Measurements from ENCODE around the gene ADPRH.

ADPRH gene

DNA sequence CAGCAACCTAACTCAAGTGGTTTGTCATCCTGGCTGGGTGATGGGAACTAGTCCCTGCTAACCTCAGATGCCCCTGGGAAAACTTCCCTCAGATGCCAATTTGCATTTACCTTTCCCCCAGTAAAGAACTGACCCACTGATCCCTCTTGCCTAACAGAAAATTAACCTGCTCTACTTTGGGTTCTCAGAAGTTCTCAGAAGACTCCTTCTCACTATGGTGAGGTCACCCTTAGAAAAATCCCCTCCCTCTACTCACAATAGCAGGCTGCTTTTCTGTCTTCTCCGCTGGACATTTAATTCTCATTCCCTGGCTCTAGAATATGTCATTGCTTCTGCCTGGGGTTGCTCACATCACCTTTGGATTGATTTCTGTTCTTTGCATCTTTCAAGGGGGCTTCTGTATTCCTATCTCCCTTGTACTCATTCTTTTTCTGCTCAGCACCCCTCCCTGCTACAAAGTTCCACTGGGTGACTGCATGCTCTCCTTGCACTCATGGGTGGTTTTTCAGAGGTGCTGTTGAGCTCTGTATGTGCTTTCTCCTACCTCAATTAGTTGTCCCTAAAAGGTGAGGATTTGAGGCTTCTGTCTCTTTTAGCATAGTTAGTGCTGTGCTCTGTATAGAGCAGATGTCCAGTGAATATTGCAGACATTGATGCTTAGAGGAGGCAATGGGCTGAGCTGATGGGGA lies 19.3 kb downstream of the ADPRH start:
- no peak for DNase-seq

DNA sequence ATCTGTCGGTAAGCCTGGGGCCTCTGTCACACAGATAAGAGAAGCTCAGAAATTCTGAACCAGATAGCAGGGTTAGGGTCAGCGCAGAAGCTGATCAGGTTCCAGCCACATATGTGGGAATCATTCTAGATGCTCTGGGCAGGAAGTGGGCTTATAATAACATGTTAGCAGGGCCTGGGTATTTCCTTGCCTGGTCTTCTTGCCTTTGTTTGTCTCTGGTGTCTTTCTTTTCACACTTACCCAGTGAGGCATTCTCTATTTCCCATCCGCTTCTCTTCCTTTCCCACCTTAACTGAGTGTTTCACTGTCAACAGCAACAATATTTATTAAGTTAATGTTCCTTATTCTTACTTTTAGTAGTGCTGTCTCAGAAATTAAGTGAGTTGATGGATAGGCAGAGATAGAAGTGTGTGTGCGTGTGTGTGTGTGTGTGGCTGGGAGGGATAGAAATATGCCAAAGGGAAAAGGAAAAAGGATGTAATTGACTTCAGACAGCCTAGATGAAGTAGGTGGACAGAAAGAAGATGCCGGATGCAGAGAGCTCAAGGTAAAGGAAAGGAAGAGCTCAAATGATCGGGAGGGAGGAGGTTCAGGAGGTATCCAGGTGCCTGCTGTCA lies 20.4 kb downstream of the ADPRH start:
- no peak for DNase-seq

DNA sequence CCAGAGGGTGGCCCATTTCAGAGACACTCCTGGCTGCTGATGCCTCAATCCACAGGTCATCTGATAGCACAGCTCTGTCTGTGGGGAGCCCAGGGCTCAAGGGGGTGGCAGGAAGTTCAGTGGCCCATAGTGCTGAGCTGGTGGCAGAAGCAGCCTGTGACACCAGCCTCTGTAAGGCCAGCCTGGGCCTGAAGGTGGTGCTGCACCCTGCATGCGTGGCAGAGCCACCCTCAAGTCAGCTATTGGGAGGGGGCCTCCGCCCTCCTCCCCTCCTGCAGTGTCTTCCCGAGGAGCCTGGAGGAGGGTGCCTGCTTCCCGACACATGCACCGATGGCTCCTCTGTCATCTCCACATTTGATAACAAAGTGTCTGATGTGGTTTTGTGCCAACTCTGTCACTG lies 21.4 kb downstream of the ADPRH start:
- peak; percentile 7 for DNase-seq

DNA sequence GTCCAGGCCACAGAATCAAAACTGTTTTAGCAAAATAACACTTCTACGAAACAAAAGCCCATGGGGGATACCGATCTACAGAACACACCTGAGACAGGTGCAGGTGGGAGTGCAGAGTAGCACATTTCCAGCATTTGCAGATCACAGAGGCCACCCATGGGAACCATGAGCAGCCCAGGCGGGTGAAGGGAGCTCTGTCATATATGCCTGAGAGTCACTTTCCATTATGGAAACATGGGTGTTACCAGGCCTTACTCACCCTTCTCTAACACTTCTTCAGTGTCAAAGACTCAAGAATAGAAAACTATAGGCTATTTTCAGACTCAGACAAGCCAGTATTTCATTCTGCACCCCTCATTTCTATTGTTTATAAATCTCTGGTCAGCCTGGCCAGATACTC lies 21.9 kb downstream of the ADPRH start:
- DNase-seq: no peak

DNA sequence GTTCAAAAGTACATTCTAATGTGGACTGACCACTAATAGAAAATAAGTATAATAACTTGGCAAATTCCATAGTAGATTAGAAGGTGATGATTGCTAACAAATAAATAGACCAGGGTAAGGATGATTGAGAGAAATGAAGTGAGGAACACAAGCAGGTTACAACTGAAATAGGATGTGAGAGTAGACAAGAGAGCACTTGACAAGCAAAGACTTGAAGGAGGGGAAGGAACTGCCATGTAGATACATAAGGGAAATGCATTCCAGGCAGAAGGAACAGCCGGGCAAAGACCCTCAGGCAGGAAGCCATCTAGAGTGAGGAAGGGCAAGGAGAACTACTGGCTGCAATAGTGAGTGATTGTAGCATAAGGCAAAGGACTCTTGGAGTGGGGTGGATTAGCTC lies 23.4 kb downstream of the ADPRH start:
- DNase-seq: no peak

- DNase-seq: no peak
Measured at GRCh38 chr3:119604878-119605277, 25.6 kb downstream of the ADPRH start.

DNA sequence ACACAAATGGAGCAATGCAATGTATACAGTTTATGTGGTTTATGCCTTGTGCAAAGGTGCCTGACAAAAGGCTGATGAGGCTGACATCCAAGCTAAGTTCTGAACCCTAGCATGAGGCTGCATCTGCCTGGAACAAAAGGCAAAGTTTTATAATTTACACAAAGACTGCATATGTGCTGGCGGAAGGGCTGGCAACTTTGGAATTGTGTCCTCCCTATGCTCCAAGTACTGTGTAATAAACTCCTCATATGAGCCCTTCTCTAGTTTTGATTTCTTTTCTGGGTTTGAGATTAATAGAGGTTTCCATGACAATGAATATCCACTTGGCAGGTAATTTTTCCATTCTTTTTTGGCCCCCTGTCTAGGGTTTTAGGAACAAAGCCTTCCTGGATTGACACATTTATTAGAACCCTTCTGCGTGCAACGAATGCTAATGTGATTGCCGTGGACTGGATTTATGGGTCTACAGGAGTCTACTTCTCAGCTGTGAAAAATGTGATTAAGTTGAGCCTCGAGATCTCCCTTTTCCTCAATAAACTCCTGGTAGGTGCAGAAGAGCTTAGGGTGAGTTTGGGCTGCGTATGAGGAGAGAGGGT lies 29.2 kb downstream of the ADPRH start:
- DNase-seq: no peak

- DNase-seq: no peak
Measured at GRCh38 chr3:119609301-119609700, 30.0 kb downstream of the ADPRH start.

- DNase-seq: no peak
Measured at GRCh38 chr3:119611664-119612063, 32.4 kb downstream of the ADPRH start.

DNA sequence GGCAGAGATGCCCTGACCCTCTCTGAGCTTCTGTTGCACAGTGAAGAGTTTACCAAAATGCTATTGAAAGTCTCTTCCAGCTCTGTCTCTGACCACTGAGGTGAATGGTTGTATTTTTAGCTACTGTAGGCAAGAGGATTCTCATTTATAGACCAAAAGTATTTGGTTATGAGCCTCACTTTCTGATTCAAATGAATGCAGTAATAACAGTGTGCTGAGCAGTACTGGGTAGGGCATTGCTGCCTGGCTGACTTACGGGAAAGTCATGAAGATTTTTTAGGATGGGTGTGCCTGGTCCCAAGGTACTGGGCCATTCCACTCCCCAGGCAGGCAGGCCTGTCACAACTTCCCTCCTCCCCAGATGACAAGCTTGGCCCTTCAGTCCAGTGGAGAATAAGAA lies 33.9 kb downstream of the ADPRH start:
- no peak for DNase-seq

DNA sequence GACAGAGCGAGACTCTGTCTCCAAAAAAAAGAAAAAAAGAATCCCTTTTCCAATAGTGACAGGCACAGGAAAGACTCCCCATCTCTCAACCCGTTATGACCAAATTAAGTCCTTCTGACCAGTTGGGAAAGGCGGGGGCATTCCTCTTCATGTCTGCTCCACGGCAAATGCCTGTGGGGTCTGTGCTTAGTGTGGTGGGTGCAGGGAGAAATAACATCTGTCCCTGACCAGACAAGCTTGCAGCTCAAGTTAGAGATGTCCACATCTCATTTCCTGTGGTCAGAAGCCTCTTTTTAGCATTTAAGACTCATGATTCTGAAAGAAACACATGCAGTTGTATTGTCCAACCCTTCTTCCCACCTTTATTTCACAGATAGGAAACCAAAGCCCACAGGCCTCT lies 34.6 kb downstream of the ADPRH start:
- no peak for DNase-seq

DNA sequence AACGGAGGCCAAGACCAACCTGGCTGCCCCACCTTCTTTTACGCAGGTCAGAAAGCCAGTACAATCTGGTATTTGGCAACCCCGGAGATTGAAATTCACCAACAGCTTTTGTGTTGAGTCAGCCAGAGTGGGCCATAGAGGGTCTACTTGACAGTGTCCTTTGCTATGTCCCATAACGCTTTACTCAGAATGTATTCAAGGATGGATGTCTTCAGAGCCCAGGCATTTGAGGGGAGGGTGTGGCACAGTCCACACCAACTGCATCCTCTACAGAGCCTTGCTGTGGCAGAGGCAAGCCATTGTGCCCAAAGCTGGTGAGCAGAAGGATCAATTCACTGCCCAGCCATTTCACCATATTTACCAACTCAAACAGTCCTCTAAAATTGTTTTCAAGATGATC lies 36.8 kb downstream of the ADPRH start:
- no peak for DNase-seq

DNA sequence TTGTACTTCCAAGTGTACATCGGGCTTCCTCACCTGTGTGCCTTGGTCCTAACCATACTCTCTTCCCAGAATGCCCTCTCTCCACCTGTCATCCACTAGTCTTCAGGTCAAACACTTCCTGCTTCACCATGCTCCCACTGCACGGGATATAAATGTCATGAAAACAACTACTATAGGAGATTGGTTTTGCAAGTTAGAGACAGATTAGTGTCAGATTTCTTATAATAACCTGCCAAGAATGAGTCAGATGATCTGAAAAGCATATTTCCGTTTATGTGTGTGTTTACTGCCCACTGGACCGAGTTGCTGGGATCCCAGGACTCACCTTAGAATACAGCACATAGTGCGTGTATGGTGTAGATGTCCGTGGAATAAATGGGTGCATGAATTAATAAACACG lies 39.8 kb downstream of the ADPRH start:
- DNase-seq: no peak

GRCh38 chr3:119620899-119621298 lies 41.6 kb downstream of the ADPRH start:
- DNase-seq: no peak

DNA sequence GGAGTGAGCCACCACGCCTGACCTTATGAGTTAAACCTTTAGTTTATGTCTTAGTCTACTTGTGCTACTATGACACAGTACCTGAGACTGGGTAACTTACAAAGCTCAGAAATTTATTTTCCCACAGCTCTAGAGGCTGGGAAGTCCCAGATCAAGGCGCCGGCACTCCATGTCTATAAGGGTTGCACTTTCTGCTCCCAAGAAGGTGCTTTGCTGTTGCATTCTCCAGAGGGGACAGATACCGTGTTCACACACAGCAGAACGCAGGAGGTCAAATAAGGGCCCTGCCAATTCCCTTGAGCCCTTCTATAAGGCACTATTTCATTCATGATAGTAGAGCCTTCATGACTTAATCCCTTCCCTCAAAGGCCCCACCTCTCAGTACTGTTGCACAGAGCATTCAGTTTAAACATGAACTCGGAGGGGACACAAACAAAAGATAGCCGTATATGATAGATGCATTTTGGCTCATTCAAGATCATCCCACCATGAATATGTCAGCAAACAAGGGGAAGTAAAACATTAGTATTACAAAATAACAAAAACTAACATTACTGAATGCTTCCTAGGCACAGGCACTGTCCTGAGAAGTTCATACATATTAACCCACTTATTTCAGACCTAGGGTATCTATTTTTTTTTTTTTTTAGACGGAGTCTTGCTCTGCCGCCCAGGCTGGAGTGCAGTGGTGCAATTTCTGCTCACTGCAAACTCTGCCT lies 44.9 kb downstream of the ADPRH start:
- no peak for DNase-seq

GRCh38 chr3:119625451-119626153 lies 46.3 kb downstream of the ADPRH start:
- DNase-seq: no peak

DNA sequence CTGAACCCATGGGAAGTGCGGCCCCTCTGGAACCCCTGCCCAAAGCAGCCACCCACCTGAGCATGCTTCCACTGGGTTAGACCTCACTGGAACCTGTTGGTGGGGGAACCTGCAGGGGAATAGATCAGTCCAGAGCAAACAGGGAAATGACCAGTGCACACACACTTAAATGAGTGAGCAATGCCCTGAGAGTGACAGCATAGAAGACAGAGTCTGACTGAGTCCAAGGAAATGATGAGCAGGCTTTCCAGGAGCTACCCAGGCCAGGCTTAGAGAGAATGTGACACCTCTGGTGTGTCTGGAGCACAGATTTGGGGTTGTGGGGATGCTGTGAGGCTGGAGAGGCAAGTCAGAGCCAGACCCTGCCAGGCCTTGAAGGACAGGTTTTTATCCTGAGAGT lies 46.9 kb downstream of the ADPRH start:
- DNase-seq: no peak

DNA sequence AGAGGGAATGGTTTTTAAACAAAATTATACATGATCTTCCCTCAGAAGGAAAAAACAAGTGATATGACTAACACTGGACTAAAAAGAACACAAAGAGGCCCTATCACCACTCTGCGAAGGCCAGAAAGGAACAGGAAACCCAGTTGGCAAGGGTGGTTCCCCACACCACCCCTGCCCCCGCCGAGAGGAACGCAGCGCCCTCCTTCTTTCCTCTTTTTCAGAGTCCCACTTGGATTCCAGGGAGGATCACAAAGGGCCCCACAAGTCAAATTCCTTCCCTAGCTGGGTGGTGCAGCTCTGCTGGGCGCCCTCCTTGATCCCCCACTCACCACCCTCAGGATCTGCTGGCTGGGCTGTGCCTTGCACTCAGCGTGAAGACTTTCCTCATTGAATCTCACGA lies 48.2 kb downstream of the ADPRH start:
- DNase-seq: no peak

GRCh38 chr3:119628390-119628789 lies 49.1 kb downstream of the ADPRH start:
- no peak for DNase-seq

- DNase-seq: no peak
Measured at GRCh38 chr3:119628816-119629445, 49.6 kb downstream of the ADPRH start.

- DNase-seq: no peak
Measured at GRCh38 chr3:119630128-119630879, 51.0 kb downstream of the ADPRH start.

GRCh38 chr3:119630880-119631329 lies 51.6 kb downstream of the ADPRH start:
- DNase-seq: no peak

Data from stimulated activated CD4-positive, alpha-beta T cell treated with anti-CD3 and anti-CD28 coated beads, Interleukin-4, amount 100 ng/mL, for 1 hour (primary cell).